ENCODE data around the gene ENPP1. TPM values are rescaled to one million over a fixed set of nuclear protein-coding genes. Genes with fewer than 3 reads are reported as not detected.

ENPP1 gene
- total RNA-seq, 3 donors from 2014 or later, result 51.2 to 53.8 (median 51.5) TPM

GRCh38 chr6:131766631-131767030 is 41.2 kb upstream of the ENPP1 start:
- Histone ChIP-seq H3K36me3 (no peaks in the 10 kb centered on the region), H3K9me3 (no peaks in the 10 kb centered on the region), H3K4me3 (no peak overlapping the region), H3K27me3 (no peaks in the 10 kb centered on the region), H3K4me1 (peaks cover 0 to 6% of the 10 kb centered on the region in 2 donors), H3K27ac (no peak overlapping the region)
- TF ChIP-seq, protein P1, sequence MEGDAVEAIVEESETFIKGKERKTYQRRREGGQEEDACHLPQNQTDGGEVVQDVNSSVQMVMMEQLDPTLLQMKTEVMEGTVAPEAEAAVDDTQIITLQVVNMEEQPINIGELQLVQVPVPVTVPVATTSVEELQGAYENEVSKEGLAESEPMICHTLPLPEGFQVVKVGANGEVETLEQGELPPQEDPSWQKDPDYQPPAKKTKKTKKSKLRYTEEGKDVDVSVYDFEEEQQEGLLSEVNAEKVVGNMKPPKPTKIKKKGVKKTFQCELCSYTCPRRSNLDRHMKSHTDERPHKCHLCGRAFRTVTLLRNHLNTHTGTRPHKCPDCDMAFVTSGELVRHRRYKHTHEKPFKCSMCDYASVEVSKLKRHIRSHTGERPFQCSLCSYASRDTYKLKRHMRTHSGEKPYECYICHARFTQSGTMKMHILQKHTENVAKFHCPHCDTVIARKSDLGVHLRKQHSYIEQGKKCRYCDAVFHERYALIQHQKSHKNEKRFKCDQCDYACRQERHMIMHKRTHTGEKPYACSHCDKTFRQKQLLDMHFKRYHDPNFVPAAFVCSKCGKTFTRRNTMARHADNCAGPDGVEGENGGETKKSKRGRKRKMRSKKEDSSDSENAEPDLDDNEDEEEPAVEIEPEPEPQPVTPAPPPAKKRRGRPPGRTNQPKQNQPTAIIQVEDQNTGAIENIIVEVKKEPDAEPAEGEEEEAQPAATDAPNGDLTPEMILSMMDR (IDR thresholded peaks at IDR 0.05), result no peak
- no peak for TF ChIP-seq POLR2A (IDR thresholded peaks at IDR 0.05)
- TF ChIP-seq POLR2AphosphoS5 (IDR thresholded peaks at IDR 0.05), result no peak
- intact Hi-C loops (cut with DNase I; ENCODE audit: low total_unique reads), result no loop called here
- no peak for DNase-seq (ENCODE audit: low spot score in 2 of 2)

DNA sequence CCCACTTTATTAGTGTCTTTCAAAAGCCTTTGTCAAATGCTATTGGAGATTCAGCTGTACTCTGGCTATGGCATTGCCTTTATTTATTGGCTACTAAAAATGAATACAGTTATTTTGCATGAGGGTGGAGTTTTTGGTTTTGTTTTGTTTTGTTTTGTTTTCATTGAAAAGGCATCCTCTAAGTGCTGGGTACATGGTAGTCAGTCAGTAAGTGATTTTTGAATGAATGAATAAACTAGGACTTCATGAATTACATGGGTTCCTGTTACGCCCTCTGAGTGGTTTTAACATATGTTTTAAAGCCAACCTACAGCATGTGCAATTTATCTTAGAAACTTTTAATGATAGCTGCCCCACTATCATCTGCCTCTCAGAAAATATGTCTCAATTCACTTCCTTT is 38.9 kb upstream of the ENPP1 start:
- Histone ChIP-seq H3K27ac (no peak overlapping the region), H3K4me1 (peaks cover 0 to 6% of the 10 kb centered on the region in 2 donors), H3K4me3 (no peak overlapping the region), H3K27me3 (no peaks in the 10 kb centered on the region), H3K36me3 (no peaks in the 10 kb centered on the region), H3K9me3 (no peaks in the 10 kb centered on the region)
- no peak for TF ChIP-seq POLR2AphosphoS5 (IDR thresholded peaks at IDR 0.05)
- no peak for TF ChIP-seq POLR2A (IDR thresholded peaks at IDR 0.05)
- TF ChIP-seq, protein P1 (IDR thresholded peaks at IDR 0.05), result no peak
- no peak for DNase-seq (ENCODE audit: low spot score in 2 of 2)
- intact Hi-C loops (cut with DNase I; ENCODE audit: low total_unique reads), result no loop called here

- no peak overlapping the region for H3K27ac ChIP-seq
- H3K9me3 ChIP-seq, result no peaks in the 10 kb centered on the region
- intact Hi-C loops (cut with DNase I; ENCODE audit: low total_unique reads), result no loop called here
- no peaks in the 10 kb centered on the region for H3K27me3 ChIP-seq
- no peaks in the 10 kb centered on the region for H3K36me3 ChIP-seq
- DNase-seq (ENCODE audit: low spot score in 2 of 2), result no peak
- H3K4me1 ChIP-seq, result peaks cover 0 to 6% of the 10 kb centered on the region in 2 donors
- TF ChIP-seq POLR2A (IDR thresholded peaks at IDR 0.05) (no peak), POLR2AphosphoS5 (IDR thresholded peaks at IDR 0.05) (no peak)
- TF ChIP-seq, protein P1 (IDR thresholded peaks at IDR 0.05), result no peak
- H3K4me3 ChIP-seq, result no peak overlapping the region
Observed at GRCh38 chr6:131769385-131770141, 38.3 kb upstream of the ENPP1 start.

DNA sequence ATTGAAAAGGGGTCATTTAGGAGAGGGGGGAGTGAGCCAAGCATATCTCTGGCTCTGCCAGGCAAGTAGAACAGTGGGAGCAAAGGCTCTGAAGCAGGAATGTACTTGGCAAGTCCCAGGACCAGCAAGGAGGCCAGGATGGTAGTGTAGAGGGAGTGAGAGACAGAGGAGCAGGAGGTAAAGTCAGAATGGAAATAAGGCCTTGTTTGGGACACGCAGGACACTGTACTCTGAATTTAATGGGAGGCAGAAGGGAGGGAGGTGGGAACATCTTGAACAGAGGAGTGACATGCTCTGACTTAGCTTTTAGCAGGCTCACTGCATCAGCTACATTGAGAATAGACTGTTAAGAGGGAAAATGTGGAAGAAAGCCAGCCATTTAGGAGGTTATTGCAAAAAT is 37.0 kb upstream of the ENPP1 start:
- Histone ChIP-seq H3K27me3 (no peaks in the 10 kb centered on the region), H3K4me1 (peaks cover 0 to 4% of the 10 kb centered on the region in 2 donors), H3K9me3 (no peaks in the 10 kb centered on the region), H3K27ac (no peak overlapping the region), H3K4me3 (no peak overlapping the region), H3K36me3 (no peaks in the 10 kb centered on the region)
- intact Hi-C loops (cut with DNase I; ENCODE audit: low total_unique reads), result no loop called here
- DNase-seq (ENCODE audit: low spot score in 2 of 2), result no peak
- TF ChIP-seq POLR2A (IDR thresholded peaks at IDR 0.05), result no peak
- TF ChIP-seq, protein P1 (IDR thresholded peaks at IDR 0.05), result no peak
- no peak for TF ChIP-seq POLR2AphosphoS5 (IDR thresholded peaks at IDR 0.05)

GRCh38 chr6:131773284-131773950 is 34.4 kb upstream of the ENPP1 start:
- Histone ChIP-seq H3K9me3 (no peaks in the 10 kb centered on the region), H3K36me3 (no peaks in the 10 kb centered on the region), H3K4me3 (no peak overlapping the region), H3K27ac (no peak overlapping the region), H3K4me1 (no peaks in the 10 kb centered on the region), H3K27me3 (no peaks in the 10 kb centered on the region)
- intact Hi-C loops (cut with DNase I; ENCODE audit: low total_unique reads), result no loop called here
- DNase-seq (ENCODE audit: low spot score in 2 of 2), result no peak
- no peak for TF ChIP-seq POLR2A (IDR thresholded peaks at IDR 0.05)
- TF ChIP-seq, protein P1 (IDR thresholded peaks at IDR 0.05), result no peak
- TF ChIP-seq POLR2AphosphoS5 (IDR thresholded peaks at IDR 0.05), result no peak
